Ishikawa (cell line): ENCODE data around the gene SVEP1.

Experiments used
- EGR1 ChIP-seq: IDR thresholded peaks from 2 replicates; pipeline ENCODE4 v1.6.1; 2012
- RAD21 ChIP-seq: IDR thresholded peaks from 2 replicates; pipeline ENCODE4 v1.6.1; 2012; ENCODE audit warnings: low read depth
- TF ChIP-seq, protein P1 (sequence below): IDR thresholded peaks from 2 replicates; pipeline ENCODE4 v1.6.1; 2012
- TF ChIP-seq, protein P2 (sequence below): IDR thresholded peaks from 2 replicates; pipeline ENCODE4 v1.6.1; 2012; ENCODE audit warnings: low read depth, mild to moderate bottlenecking

DNA sequence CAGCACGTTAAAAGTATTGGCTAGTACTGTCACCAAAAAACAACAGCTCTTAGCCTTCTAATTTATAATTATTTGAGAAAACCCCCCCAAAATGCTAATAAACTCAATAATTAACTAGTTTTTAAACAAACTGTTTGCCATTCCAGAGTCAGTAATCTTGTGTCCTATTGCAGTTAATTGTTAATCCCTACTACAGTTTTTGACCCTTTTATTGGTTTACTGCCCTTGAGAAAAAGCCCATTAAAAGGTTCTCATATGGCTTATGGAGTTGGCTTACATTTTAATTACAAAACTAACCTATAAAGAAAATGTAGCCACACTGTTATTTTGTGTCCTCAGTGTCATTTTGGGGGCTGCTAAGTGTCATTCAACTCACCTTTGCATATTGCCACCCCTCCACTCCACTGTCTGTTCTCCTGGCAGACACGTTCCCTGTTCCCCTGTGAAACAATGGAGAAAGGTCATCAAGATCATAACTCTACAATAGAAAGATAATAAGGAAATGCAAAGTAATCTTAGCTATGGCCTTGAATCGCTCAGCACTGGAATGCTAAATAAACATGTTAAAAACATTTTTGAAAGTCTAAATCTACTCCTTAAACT lies 190.3 kb downstream of the SVEP1 start:
- TF ChIP-seq, protein P1, sequence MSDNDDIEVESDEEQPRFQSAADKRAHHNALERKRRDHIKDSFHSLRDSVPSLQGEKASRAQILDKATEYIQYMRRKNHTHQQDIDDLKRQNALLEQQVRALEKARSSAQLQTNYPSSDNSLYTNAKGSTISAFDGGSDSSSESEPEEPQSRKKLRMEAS, result no peak
- TF ChIP-seq RAD21 (no peak), EGR1 (no peak)
- TF ChIP-seq, protein P2, sequence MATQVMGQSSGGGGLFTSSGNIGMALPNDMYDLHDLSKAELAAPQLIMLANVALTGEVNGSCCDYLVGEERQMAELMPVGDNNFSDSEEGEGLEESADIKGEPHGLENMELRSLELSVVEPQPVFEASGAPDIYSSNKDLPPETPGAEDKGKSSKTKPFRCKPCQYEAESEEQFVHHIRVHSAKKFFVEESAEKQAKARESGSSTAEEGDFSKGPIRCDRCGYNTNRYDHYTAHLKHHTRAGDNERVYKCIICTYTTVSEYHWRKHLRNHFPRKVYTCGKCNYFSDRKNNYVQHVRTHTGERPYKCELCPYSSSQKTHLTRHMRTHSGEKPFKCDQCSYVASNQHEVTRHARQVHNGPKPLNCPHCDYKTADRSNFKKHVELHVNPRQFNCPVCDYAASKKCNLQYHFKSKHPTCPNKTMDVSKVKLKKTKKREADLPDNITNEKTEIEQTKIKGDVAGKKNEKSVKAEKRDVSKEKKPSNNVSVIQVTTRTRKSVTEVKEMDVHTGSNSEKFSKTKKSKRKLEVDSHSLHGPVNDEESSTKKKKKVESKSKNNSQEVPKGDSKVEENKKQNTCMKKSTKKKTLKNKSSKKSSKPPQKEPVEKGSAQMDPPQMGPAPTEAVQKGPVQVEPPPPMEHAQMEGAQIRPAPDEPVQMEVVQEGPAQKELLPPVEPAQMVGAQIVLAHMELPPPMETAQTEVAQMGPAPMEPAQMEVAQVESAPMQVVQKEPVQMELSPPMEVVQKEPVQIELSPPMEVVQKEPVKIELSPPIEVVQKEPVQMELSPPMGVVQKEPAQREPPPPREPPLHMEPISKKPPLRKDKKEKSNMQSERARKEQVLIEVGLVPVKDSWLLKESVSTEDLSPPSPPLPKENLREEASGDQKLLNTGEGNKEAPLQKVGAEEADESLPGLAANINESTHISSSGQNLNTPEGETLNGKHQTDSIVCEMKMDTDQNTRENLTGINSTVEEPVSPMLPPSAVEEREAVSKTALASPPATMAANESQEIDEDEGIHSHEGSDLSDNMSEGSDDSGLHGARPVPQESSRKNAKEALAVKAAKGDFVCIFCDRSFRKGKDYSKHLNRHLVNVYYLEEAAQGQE, result no peak
